Omental fat pad (tissue), 4 donors: ENCODE results near the gene NOL4L. TPM values are rescaled to one million over a fixed set of nuclear protein-coding genes. Genes with fewer than 3 reads are reported as not detected.

Experiments
- ATAC-seq: fragments of 150-250 bp; one replicate; pipeline ENCODE4 v1.9.1; 2016; ENCODE audit warnings: mild to moderate bottlenecking, moderate library complexity; ENCODE audit not compliant: low FRiP score
- DNase-seq: peaks from one replicate; pipeline ENCODE4 v3.0.0-alpha.2; 2019; ENCODE audit warnings: low spot score
- CTCF ChIP-seq, 3 donors: fragments of 450-650 bp; IDR thresholded peaks; one replicate each; pipeline ENCODE4 v1.5.1; 2016 to 2017; ENCODE audit warnings: antibody characterized with exemption in 3 of 3, mild to moderate bottlenecking in 3 of 3, moderate library complexity in 2 of 3
- total RNA-seq, 4 donors: library from RNA; depleted of rRNA; stranded (reverse); fragments of >200 nt; gene quantifications; one replicate each; pipeline ENCODE4 v1.1.0, GENCODE V29; 2016

Gene NOL4L
- total RNA-seq, 4 donors from 2014 or later, result 6.8 to 15.3 (median 13.6) TPM

- ATAC-seq, result no peak
- no peak for TF ChIP-seq CTCF (IDR thresholded peaks at IDR 0.05)
- DNase-seq, result no peak
These were observed 20.1 kb upstream of the NOL4L start for GRCh38 chr20:32605167-32605656.

- DNase-seq (no peak), ATAC-seq (no peak)
- no peak for TF ChIP-seq CTCF (IDR thresholded peaks at IDR 0.05)
These were observed 18.1 kb upstream of the NOL4L start for GRCh38 chr20:32603046-32603726.

DNA sequence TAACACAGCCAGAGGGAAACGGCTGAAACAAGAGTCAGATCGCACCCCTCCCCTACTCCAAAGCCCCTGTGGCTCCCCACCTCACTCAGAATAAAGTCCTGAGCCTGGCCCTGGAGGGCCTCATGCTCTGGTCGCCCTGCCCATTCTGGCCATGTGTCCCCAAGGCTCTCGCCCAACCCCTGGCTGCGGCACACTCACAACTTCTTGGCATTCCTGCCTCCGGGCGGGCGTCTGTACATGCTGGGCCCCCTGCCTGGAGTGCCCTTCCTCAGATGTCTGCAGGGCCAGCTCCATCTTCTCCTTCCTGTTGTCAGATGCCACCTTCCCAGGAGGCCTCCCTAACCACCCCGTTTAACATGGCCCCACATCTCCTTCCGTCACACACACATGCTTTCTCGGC lies 17.1 kb upstream of the NOL4L start:
- no peak for TF ChIP-seq CTCF (IDR thresholded peaks at IDR 0.05)
- ATAC-seq (no peak), DNase-seq (no peak)

GRCh38 chr20:32600681-32601237 lies 15.6 kb upstream of the NOL4L start:
- no peak for TF ChIP-seq CTCF (IDR thresholded peaks at IDR 0.05)
- ATAC-seq (no peak), DNase-seq (no peak)

- TF ChIP-seq CTCF (IDR thresholded peaks at IDR 0.05), result no peak
- no peak for DNase-seq
- ATAC-seq, result no peak
These were observed 14.7 kb upstream of the NOL4L start for GRCh38 chr20:32599783-32600340.

DNA sequence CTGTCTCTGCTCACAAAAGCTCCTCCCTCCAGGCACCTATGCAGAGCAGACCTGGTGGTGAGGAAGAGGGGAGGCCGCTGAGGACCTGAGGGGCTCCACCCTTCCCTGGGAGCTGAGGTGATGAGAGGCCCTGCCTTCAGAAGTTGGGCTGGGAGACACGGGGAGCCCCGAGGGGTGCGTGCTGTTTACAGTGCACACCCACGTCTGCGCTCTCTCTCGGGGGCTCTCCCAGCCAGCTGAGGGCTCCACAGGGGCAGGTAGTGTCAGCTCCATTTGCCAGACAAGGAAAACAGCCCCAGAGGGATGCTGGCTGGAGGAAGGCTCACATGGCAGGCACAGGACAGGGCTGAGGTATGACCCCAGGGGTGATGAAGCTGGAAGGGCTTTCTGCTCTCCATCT lies 13.5 kb upstream of the NOL4L start:
- no peak for DNase-seq
- no peak for TF ChIP-seq CTCF (IDR thresholded peaks at IDR 0.05)
- no peak for ATAC-seq

- TF ChIP-seq CTCF (IDR thresholded peaks at IDR 0.05), result no peak
- ATAC-seq, result no peak
These were observed 12.6 kb upstream of the NOL4L start for GRCh38 chr20:32597714-32598113.

More at GRCh38 chr20:32597714-32598113, 12.6 kb upstream of the NOL4L start:
- DNase-seq, result no peak
